ENCODE data around the gene IPO8.

Gene IPO8

DNA sequence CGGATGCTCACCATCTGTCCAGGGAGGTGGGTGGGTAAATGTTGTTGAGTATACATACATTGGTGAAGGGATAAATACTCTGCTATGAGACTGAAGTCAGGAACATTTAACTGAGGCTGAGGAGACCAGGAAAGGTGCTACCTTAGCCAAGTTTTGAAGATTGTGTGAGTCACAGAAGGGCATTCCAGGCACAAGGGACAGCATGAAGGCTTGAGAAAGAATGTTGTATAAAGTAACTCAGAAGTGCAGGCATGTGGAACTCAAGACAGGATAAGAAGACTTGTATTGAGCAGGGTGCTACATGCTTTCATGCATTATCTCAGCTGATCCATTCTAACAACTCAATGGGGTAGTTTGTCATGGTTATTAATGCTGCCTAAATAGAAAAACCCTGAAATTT, 112.7 kb downstream of the IPO8 start:
- no peak for DNase-seq (ENCODE audit: extremely low read depth, low read depth)

GRCh38 chr12:30580344-30580743, 115.3 kb downstream of the IPO8 start:
- no peak for TF ChIP-seq CTCF (IDR thresholded peaks at IDR 0.05; ENCODE audit: low read depth, low read length)
- no peak for DNase-seq (ENCODE audit: extremely low read depth, low read depth)

More for the DNA sequence above, 112.7 kb downstream of the IPO8 start:
- no peak for TF ChIP-seq CTCF (IDR thresholded peaks at IDR 0.05; ENCODE audit: low read depth, low read length)
